ENCODE data around the gene KY.
"Not testable (repeated sequence)": the region's sequence is repeated elsewhere in the genome, so short reads cannot be mapped to it uniquely, and the experiment has no call there.

KY gene

GRCh38 chr3:134600685-134601463 is 49.9 kb downstream of the KY start:
- peak; percentile 65 for DNase-seq

- no peak for DNase-seq
Observed at GRCh38 chr3:134600206-134600605, 50.6 kb downstream of the KY start.

GRCh38 chr3:134598763-134599545 is 51.9 kb downstream of the KY start:
- DNase-seq = no peak

- DNase-seq = no peak
Observed at GRCh38 chr3:134597390-134597970, 53.3 kb downstream of the KY start.

- not testable (repeated sequence) for DNase-seq
Observed at GRCh38 chr3:134594986-134595385, 55.8 kb downstream of the KY start.

GRCh38 chr3:134594331-134594741 is 56.5 kb downstream of the KY start:
- peak; percentile 91 for DNase-seq

- DNase-seq = no peak
Observed at GRCh38 chr3:134592806-134593205, 58.0 kb downstream of the KY start.

GRCh38 chr3:134590766-134591165 is 60.1 kb downstream of the KY start:
- DNase-seq = no peak

GRCh38 chr3:134579141-134579665 is 71.6 kb downstream of the KY start:
- no peak for DNase-seq

- DNase-seq = no peak
Observed at GRCh38 chr3:134576831-134577230, 74.0 kb downstream of the KY start.

- DNase-seq = no peak
Observed at GRCh38 chr3:134576426-134576825, 74.4 kb downstream of the KY start.

- not testable (repeated sequence) for DNase-seq
Observed at GRCh38 chr3:134569899-134570298, 80.9 kb downstream of the KY start.

- DNase-seq = no peak
Observed at GRCh38 chr3:134568790-134569189, 82.0 kb downstream of the KY start.

GRCh38 chr3:134567605-134568004 is 83.2 kb downstream of the KY start:
- DNase-seq = no peak

- DNase-seq = no peak
Observed at GRCh38 chr3:134564991-134565390, 85.8 kb downstream of the KY start.

- no peak for DNase-seq
Observed at GRCh38 chr3:134563601-134564000, 87.2 kb downstream of the KY start.

GRCh38 chr3:134562055-134562454 is 88.8 kb downstream of the KY start:
- DNase-seq = no peak

GRCh38 chr3:134559591-134559990 is 91.2 kb downstream of the KY start:
- no peak for DNase-seq
